HG03439 (cell line): ENCODE measurements around the gene PLPPR1.

ENCODE experiments used
- ATAC-seq: cut with Tn5 transposase; IDR thresholded peaks from one replicate; pipeline ENCODE4 v1.9.1; 2021; ENCODE audit warnings: mild to moderate bottlenecking, moderate library complexity; ENCODE audit not compliant: unreplicated experiment

The PLPPR1 gene

GRCh38 chr9:101333926-101334702, 305.6 kb downstream of the PLPPR1 start:
- ATAC-seq: no peak

- no peak for ATAC-seq
Observed at GRCh38 chr9:101336091-101336490, 307.6 kb downstream of the PLPPR1 start.

- no peak for ATAC-seq
Observed at GRCh38 chr9:101337237-101337636, 308.7 kb downstream of the PLPPR1 start.

- no peak for ATAC-seq
Observed at GRCh38 chr9:101341958-101342357, 313.4 kb downstream of the PLPPR1 start.

- no peak for ATAC-seq
Observed at GRCh38 chr9:101342595-101342994, 314.1 kb downstream of the PLPPR1 start.

- ATAC-seq: no peak
Observed at GRCh38 chr9:101350285-101350684, 321.8 kb downstream of the PLPPR1 start.

GRCh38 chr9:101352892-101353463, 324.5 kb downstream of the PLPPR1 start:
- no peak for ATAC-seq

- ATAC-seq: no peak
Observed at GRCh38 chr9:101353683-101354082, 325.2 kb downstream of the PLPPR1 start.

GRCh38 chr9:101354143-101354764, 325.7 kb downstream of the PLPPR1 start:
- no peak for ATAC-seq

GRCh38 chr9:101354765-101355708, 326.5 kb downstream of the PLPPR1 start:
- no peak for ATAC-seq

GRCh38 chr9:101356619-101357018, 328.1 kb downstream of the PLPPR1 start:
- ATAC-seq: no peak

- ATAC-seq: no peak
Observed at GRCh38 chr9:101359679-101360078, 331.2 kb downstream of the PLPPR1 start.

GRCh38 chr9:101360647-101361046, 332.1 kb downstream of the PLPPR1 start:
- no peak for ATAC-seq

- no peak for ATAC-seq
Observed at GRCh38 chr9:101362450-101362849, 333.9 kb downstream of the PLPPR1 start.

- no peak for ATAC-seq
Observed at GRCh38 chr9:101365181-101365580, 336.7 kb downstream of the PLPPR1 start.

GRCh38 chr9:101366038-101366756, 337.7 kb downstream of the PLPPR1 start:
- ATAC-seq: no peak

- no peak for ATAC-seq
Observed at GRCh38 chr9:101367323-101367722, 338.8 kb downstream of the PLPPR1 start.

GRCh38 chr9:101369286-101369685, 340.8 kb downstream of the PLPPR1 start:
- no peak for ATAC-seq

- no peak for ATAC-seq
Observed at GRCh38 chr9:101369884-101370531, 341.5 kb downstream of the PLPPR1 start.

GRCh38 chr9:101371813-101372212, 343.3 kb downstream of the PLPPR1 start:
- ATAC-seq: no peak
